Neural cell (in vitro differentiated cells): Measurements from ENCODE around the gene HRC.

ENCODE experiments used
- EP300 ChIP-seq: fragments of 450-650 bp; conservative IDR thresholded peaks from 2 replicates; pipeline ENCODE4 v1.6.1; 2014; ENCODE audit warnings: antibody characterized with exemption, mild to moderate bottlenecking, moderate library complexity; ENCODE audit not compliant: poor library complexity, severe bottlenecking
- EZH2 ChIP-seq: fragments of 200-600, 300-800 bp; shearing (Covaris generic), sonication (generic); IDR thresholded peaks from 2 replicates; pipeline ENCODE4 v1.6.1; 2014; ENCODE audit warnings: antibody characterized with exemption, low read length, borderline replicate concordance, mild to moderate bottlenecking; ENCODE audit not compliant: insufficient read depth, poor library complexity, severe bottlenecking
- MXI1 ChIP-seq: fragments of 450-650 bp; conservative IDR thresholded peaks from 2 replicates; pipeline ENCODE4 v1.6.1; 2014; ENCODE audit warnings: antibody characterized with exemption, mild to moderate bottlenecking; ENCODE audit not compliant: poor library complexity, severe bottlenecking
- POLR2AphosphoS5 ChIP-seq: IDR thresholded peaks from 2 replicates; pipeline ENCODE4 v1.6.1; 2012
- RAD21 ChIP-seq: fragments of 450-650 bp; conservative IDR thresholded peaks from 2 replicates; pipeline ENCODE4 v1.6.1; 2014; ENCODE audit warnings: antibody characterized with exemption, mild to moderate bottlenecking, moderate library complexity
- SMC3 ChIP-seq: fragments of 450-650 bp; conservative IDR thresholded peaks from 2 replicates; pipeline ENCODE4 v1.6.1; 2014; ENCODE audit warnings: antibody characterized with exemption, mild to moderate bottlenecking, moderate library complexity; ENCODE audit not compliant: poor library complexity
- TAF1 ChIP-seq: IDR thresholded peaks from 2 replicates; pipeline ENCODE4 v1.6.1; 2012; ENCODE audit warnings: low read depth
- TF ChIP-seq, protein P1 (sequence below): fragments of 450-650 bp; IDR thresholded peaks from 2 replicates; pipeline ENCODE4 v1.5.1; 2014; ENCODE audit warnings: antibody characterized with exemption, mild to moderate bottlenecking, moderate library complexity; ENCODE audit not compliant: poor library complexity, severe bottlenecking
- TF ChIP-seq, protein P2 (sequence below): IDR thresholded peaks from 2 replicates; pipeline ENCODE4 v1.6.1; 2012; ENCODE audit warnings: borderline replicate concordance

GRCh38 chr19:49109569-49110233 lies 45.5 kb downstream of the HRC start:
- TF ChIP-seq, protein P1, sequence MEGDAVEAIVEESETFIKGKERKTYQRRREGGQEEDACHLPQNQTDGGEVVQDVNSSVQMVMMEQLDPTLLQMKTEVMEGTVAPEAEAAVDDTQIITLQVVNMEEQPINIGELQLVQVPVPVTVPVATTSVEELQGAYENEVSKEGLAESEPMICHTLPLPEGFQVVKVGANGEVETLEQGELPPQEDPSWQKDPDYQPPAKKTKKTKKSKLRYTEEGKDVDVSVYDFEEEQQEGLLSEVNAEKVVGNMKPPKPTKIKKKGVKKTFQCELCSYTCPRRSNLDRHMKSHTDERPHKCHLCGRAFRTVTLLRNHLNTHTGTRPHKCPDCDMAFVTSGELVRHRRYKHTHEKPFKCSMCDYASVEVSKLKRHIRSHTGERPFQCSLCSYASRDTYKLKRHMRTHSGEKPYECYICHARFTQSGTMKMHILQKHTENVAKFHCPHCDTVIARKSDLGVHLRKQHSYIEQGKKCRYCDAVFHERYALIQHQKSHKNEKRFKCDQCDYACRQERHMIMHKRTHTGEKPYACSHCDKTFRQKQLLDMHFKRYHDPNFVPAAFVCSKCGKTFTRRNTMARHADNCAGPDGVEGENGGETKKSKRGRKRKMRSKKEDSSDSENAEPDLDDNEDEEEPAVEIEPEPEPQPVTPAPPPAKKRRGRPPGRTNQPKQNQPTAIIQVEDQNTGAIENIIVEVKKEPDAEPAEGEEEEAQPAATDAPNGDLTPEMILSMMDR, result no peak
- TF ChIP-seq EP300 (no peak), POLR2AphosphoS5 (no peak), EZH2 (no peak), TAF1 (no peak), MXI1 (no peak), SMC3 (no peak), RAD21 (no peak)
- TF ChIP-seq, protein P2, sequence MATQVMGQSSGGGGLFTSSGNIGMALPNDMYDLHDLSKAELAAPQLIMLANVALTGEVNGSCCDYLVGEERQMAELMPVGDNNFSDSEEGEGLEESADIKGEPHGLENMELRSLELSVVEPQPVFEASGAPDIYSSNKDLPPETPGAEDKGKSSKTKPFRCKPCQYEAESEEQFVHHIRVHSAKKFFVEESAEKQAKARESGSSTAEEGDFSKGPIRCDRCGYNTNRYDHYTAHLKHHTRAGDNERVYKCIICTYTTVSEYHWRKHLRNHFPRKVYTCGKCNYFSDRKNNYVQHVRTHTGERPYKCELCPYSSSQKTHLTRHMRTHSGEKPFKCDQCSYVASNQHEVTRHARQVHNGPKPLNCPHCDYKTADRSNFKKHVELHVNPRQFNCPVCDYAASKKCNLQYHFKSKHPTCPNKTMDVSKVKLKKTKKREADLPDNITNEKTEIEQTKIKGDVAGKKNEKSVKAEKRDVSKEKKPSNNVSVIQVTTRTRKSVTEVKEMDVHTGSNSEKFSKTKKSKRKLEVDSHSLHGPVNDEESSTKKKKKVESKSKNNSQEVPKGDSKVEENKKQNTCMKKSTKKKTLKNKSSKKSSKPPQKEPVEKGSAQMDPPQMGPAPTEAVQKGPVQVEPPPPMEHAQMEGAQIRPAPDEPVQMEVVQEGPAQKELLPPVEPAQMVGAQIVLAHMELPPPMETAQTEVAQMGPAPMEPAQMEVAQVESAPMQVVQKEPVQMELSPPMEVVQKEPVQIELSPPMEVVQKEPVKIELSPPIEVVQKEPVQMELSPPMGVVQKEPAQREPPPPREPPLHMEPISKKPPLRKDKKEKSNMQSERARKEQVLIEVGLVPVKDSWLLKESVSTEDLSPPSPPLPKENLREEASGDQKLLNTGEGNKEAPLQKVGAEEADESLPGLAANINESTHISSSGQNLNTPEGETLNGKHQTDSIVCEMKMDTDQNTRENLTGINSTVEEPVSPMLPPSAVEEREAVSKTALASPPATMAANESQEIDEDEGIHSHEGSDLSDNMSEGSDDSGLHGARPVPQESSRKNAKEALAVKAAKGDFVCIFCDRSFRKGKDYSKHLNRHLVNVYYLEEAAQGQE, result no peak
